Gastroesophageal sphincter (tissue), 3 donors: ENCODE results near the gene EEF1AKMT4.

Experiments used
- CTCF ChIP-seq, 4 experiments: fragments of 200-600 bp in 2 of 4; fragments of 450-650 bp in 2 of 4; sonication (generic) in 1 of 4; IDR thresholded peaks; one replicate each; pipeline ENCODE4 v1.5.1; 2017 to 2019; ENCODE audit warnings: antibody characterized with exemption in 4 of 4, mild to moderate bottlenecking in 2 of 4, moderate library complexity in 2 of 4
- EP300 ChIP-seq: sonication (generic); formaldehyde crosslinking; IDR thresholded peaks from one replicate; pipeline ENCODE4 v1.6.1; 2017; ENCODE audit warnings: antibody characterized with exemption, mild to moderate bottlenecking
- POLR2A ChIP-seq, 2 donors: fragments of 450-650 bp; IDR thresholded peaks; one replicate each; pipeline ENCODE4 v1.6.1; 2017; ENCODE audit warnings: antibody characterized with exemption in 2 of 2, mild to moderate bottlenecking in 2 of 2, moderate library complexity in 1 of 2
- POLR2AphosphoS5 ChIP-seq: sonication (generic); formaldehyde crosslinking; IDR thresholded peaks from one replicate; pipeline ENCODE4 v1.6.1; 2017; ENCODE audit warnings: antibody characterized with exemption

GRCh38 chr3:184228376-184229137, 20.9 kb upstream of the EEF1AKMT4 start:
- TF ChIP-seq CTCF (IDR thresholded peaks at IDR 0.05) (no peak), POLR2A (IDR thresholded peaks at IDR 0.05) (no peak), EP300 (no peak), POLR2AphosphoS5 (no peak)
